Panc1 (cell line): Measurements from ENCODE around the gene NXF1.

ENCODE experiments used
- CTCF ChIP-seq: fragments of 450-650 bp; IDR thresholded peaks from 2 replicates; pipeline ENCODE4 v1.5.1; 2017; ENCODE audit warnings: mild to moderate bottlenecking
- POLR2AphosphoS5 ChIP-seq: IDR thresholded peaks from 2 replicates; pipeline ENCODE4 v1.6.1; 2012; ENCODE audit warnings: mild to moderate bottlenecking, low read depth, low read length, moderate library complexity
- REST ChIP-seq, 2 experiments: IDR thresholded peaks; 2 replicates each; pipeline ENCODE4 v1.6.1; 2011 to 2012; ENCODE audit warnings: low read depth in 2 of 2, control low read depth in 1 of 2, low read length in 1 of 2, mild to moderate bottlenecking in 1 of 2, moderate library complexity in 1 of 2; ENCODE audit not compliant: insufficient read depth in 1 of 2

- TF ChIP-seq CTCF (no peak), POLR2AphosphoS5 (0 out of 2 replicates have a peak, but pooled peaks have one; percentile 33), REST (IDR thresholded peaks at IDR 0.05; ENCODE audit: insufficient read depth in 1 of 2, low read depth in 2 of 2, low read length in 1 of 2) (no peak; a peak in 1 of 4 replicates)
Measured at GRCh38 chr11:62851807-62852522, 46.7 kb upstream of the NXF1 start.
